ENCODE results near the gene GPT2. TPM values are rescaled to one million over a fixed set of nuclear protein-coding genes. Genes with fewer than 3 reads are reported as not detected.

The GPT2 gene
- total and polyA plus RNA-seq, 7 donors, result 25.7 to 110 (median 52.5) TPM

DNA sequence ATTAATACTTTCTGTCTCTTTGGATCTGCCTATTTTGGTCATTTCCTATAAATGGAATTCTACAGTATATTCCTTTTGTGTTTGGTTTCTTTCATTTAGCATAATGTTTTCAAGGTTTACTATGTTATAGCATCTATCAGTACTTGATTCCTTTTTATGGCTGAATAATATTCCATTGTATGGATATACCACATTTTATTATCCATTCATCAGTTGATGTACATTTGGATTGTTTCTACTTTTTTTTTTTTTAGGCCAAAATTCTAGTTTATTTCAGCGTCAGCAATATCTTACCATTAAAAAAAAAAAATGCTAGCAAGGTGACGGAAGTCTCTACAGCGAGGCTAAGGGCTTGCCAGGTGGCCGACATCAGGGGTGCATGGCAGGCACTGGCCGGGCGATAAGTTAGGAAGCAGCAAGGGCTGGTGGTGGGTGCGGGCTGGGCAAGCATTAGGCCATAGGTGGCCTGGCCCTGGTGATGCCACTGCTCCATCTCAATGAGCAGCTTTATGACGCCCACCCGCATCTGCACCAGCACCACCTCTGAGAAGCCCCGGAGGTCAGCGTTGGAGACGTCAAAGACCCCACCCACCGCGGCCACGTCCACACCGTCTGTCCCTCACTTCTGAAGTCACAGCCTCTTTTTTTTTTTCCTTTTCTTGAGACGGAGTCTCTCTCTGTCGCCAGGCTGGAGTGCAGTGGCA lies 41.8 kb upstream of the GPT2 start:
- H3K9me3 ChIP-seq, result no peaks in the 10 kb centered on the region
- no peak for DNase-seq
- no peaks in the 10 kb centered on the region for H3K4me1 ChIP-seq
- no peaks in the 10 kb centered on the region for H3K36me3 ChIP-seq (ENCODE audit: insufficient read depth in 1 of 2, low read depth in 1 of 2)
- intact Hi-C loops (cut with DNase I), result no loop called here
- 96 to 99% (median 97%) methylated on average over 18 of the region's 18 CpGs for WGBS, 3 donors
- TF ChIP-seq, protein P1, sequence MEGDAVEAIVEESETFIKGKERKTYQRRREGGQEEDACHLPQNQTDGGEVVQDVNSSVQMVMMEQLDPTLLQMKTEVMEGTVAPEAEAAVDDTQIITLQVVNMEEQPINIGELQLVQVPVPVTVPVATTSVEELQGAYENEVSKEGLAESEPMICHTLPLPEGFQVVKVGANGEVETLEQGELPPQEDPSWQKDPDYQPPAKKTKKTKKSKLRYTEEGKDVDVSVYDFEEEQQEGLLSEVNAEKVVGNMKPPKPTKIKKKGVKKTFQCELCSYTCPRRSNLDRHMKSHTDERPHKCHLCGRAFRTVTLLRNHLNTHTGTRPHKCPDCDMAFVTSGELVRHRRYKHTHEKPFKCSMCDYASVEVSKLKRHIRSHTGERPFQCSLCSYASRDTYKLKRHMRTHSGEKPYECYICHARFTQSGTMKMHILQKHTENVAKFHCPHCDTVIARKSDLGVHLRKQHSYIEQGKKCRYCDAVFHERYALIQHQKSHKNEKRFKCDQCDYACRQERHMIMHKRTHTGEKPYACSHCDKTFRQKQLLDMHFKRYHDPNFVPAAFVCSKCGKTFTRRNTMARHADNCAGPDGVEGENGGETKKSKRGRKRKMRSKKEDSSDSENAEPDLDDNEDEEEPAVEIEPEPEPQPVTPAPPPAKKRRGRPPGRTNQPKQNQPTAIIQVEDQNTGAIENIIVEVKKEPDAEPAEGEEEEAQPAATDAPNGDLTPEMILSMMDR (IDR thresholded peaks at IDR 0.05), result no peak
- no peak overlapping the region for H3K27ac ChIP-seq
- H3K27me3 ChIP-seq (ENCODE audit: insufficient read depth in 3 of 3, low read length in 2 of 3), result peaks cover 0 to 4% (median 1%) of the 10 kb centered on the region in 3 donors
- no peak for ATAC-seq
- no peak overlapping the region for H3K4me3 ChIP-seq

DNA sequence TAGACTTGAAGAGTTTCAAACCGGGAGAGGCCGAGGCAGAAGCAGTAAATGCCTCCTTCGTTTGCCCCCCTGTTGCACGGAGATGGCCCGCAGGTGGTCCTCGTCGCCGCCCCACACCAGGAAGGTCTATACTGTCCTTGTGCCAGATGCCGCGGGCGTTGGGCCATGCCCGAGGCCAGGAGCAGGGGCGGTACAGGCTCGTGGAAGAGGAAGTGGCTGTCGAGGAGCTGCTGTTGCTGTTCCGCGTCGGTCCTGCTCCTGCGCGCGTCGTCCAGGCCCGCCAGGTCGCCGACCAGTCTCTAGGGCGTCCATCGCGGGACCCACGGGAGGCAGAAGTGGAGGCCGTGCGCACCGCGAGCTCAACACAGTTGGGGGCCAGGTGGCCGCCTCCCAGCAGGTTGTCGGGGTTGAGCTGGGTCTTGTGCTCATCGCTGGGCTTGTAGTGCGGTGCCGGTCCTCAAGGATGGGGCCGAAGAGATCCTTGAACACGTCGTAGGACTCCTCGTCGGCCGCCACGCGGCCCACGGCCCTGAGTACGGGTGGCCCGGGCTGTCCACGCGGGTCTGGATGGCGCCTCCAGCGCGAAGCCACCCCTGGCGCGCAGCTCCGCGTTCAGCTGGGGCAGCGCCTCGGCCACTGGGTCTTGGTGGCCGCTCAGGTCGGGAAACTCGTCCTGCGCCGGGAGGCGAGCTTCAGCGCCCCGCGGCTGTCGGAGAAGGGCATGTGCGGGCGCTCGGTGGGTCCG lies 40.1 kb upstream of the GPT2 start:
- no peaks in the 10 kb centered on the region for H3K4me1 ChIP-seq
- no peaks in the 10 kb centered on the region for H3K9me3 ChIP-seq
- WGBS, 3 donors, result 38 to 50% (median 41%) methylated on average over 71 to 74 of the region's 74 CpGs
- TF ChIP-seq, protein P1 (IDR thresholded peaks at IDR 0.05), result no peak
- H3K36me3 ChIP-seq (ENCODE audit: insufficient read depth in 1 of 2, low read depth in 1 of 2), result no peaks in the 10 kb centered on the region
- ATAC-seq (peak in 3 of 4 donors; percentile 31 to 46 (median 40)), DNase-seq (no peak)
- peaks cover 0 to 4% (median 1%) of the 10 kb centered on the region in 3 donors for H3K27me3 ChIP-seq (ENCODE audit: insufficient read depth in 3 of 3, low read length in 2 of 3)
- intact Hi-C loops (cut with DNase I), result no loop called here
- peak overlapping the region; percentile 19 for H3K4me3 ChIP-seq
- H3K27ac ChIP-seq, result no peak overlapping the region

DNA sequence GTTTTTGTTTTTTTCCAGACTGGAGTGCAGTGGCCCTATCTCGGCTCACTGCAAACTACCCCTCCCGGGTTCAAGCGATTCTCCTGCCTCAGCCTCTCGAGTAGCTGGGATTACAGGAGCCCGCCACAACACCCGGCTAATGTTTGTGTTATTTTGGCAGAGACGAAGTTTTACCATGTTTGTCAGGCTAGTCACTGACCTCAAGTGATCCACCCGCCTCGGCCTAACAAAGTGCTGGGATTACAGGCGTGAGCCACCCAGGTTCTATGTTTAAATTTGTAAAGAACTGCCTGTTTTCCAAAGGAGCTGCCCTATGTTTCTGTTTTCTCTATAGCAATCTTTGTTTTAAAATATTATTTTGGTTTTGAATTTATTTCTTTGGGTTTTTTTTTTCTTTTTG lies 39.4 kb upstream of the GPT2 start:
- no peak overlapping the region for H3K27ac ChIP-seq
- no peak overlapping the region for H3K4me3 ChIP-seq
- WGBS, 3 donors, result 70 to 80% (median 71%) methylated on average over 10 of the region's 10 CpGs
- no peaks in the 10 kb centered on the region for H3K36me3 ChIP-seq (ENCODE audit: insufficient read depth in 1 of 2, low read depth in 1 of 2)
- H3K4me1 ChIP-seq, result no peaks in the 10 kb centered on the region
- intact Hi-C loops (cut with DNase I), result no loop called here
- ATAC-seq, result no peak
- H3K9me3 ChIP-seq, result no peaks in the 10 kb centered on the region
- H3K27me3 ChIP-seq (ENCODE audit: insufficient read depth in 3 of 3, low read length in 2 of 3), result peaks cover 0 to 4% (median 1%) of the 10 kb centered on the region in 3 donors
- DNase-seq, result no peak
- TF ChIP-seq, protein P1 (IDR thresholded peaks at IDR 0.05), result no peak

DNA sequence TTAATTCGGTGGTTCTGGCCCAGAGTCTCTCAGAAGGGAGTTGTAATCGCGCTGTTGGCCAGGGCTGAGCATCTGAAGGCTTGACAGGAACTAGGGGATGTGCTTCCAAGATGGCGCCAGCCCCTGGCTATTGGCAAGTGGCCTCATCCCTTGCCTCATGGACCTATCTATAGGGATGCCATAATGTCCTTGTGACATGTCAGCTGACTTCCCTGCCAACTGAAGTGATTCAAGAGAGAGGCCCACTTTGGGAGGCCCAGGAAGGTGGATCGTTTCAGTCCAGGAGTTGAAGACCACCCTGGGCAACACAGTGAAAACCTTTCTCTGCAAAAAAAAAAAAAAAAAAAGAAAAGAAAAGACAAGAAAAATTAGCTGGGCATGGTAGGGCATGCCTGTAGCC lies 38.2 kb upstream of the GPT2 start:
- H3K27ac ChIP-seq, result no peak overlapping the region
- WGBS, 3 donors, result 89 to 94% (median 94%) methylated on average over 5 of the region's 5 CpGs
- TF ChIP-seq, protein P1 (IDR thresholded peaks at IDR 0.05), result no peak
- no peaks in the 10 kb centered on the region for H3K36me3 ChIP-seq (ENCODE audit: insufficient read depth in 1 of 2, low read depth in 1 of 2)
- H3K4me3 ChIP-seq, result no peak overlapping the region
- H3K4me1 ChIP-seq, result no peaks in the 10 kb centered on the region
- H3K27me3 ChIP-seq (ENCODE audit: insufficient read depth in 3 of 3, low read length in 2 of 3), result peaks cover 0 to 4% (median 1%) of the 10 kb centered on the region in 3 donors
- no peaks in the 10 kb centered on the region for H3K9me3 ChIP-seq
- ATAC-seq (peak in 2 of 4 donors; percentile 33 to 44), DNase-seq (no peak)
- intact Hi-C loops (cut with DNase I), result no loop called here

Measured in psoas muscle (tissue), 8 donors.